GM18526 (cell line): ENCODE results near the gene CDKN2B-AS1.

Source experiments
- POLR2A ChIP-seq: IDR thresholded peaks from 3 replicates; pipeline ENCODE4 v1.6.1; 2011; ENCODE audit not compliant: insufficient read length; ENCODE audit errors: extremely low read depth

CDKN2B-AS1 gene

DNA sequence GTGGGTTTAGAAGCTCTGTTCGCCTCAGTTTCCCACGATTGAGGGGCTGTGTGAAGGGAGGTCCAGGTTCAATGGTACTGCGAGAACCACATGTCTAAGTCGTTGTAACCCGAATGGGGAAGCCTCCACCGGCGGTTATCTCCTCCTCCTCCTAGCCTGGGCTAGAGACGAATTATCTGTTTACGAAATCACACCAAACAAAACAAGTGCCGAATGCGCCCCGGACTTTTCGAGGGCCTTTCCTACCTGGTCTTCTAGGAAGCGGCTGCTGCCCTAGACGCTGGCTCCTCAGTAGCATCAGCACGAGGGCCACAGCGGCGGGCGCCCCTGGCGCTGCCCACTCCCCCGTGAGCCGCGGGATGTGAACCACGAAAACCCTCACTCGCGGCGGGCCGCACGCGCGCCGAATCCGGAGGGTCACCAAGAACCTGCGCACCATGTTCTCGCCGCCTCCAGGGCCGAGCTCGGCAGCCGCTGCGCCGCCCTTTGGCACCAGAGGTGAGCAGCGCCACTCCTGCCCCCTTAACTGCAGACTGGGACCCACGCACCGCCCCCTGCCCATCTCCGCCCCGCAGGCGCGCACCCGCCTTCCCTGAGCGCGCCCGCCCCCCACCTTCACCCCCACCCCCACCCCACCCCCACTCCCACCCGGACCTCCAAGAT is 567 bp upstream of the CDKN2B-AS1 start, which contains the start of gene CDKN2A:
Gene CDKN2A, minus strand, starts transcription at position 500 of the 663 bp plus-strand sequence.
- TF ChIP-seq POLR2A = peak; percentile 68

DNA sequence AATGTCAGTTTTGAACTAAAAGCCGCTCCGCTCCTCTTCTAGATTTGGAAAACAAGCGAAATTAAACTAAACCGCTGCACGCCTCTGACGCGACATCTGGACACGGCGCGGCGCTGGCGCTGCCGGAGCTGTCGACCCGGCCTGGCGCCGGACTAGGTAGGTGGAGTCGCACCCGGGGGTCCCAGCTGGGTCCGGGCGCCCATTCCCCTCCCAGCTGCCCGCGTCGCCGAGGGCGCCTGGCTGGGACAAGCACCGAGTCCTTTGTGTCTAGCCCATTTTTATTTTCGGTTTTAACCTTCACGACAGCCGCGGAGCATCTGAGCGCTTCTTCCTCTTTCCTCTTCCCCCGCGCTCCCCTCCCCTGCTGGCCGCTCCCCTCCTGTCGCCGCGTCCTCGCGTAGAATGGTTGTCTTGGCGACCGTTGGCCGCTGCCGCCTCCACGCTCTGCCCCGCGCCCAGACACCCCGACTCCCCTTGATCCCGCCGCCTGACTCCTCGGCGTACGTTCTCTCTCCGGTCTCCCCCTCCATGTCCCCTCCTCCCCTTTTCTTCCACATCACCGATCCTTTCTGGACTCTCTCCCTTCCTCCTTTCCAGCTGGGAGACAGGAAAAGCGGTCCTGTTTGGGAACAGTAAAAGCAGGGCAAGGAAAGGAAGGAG is 545 bp downstream of the CDKN2B-AS1 start:
- TF ChIP-seq POLR2A = peak; percentile 73

DNA sequence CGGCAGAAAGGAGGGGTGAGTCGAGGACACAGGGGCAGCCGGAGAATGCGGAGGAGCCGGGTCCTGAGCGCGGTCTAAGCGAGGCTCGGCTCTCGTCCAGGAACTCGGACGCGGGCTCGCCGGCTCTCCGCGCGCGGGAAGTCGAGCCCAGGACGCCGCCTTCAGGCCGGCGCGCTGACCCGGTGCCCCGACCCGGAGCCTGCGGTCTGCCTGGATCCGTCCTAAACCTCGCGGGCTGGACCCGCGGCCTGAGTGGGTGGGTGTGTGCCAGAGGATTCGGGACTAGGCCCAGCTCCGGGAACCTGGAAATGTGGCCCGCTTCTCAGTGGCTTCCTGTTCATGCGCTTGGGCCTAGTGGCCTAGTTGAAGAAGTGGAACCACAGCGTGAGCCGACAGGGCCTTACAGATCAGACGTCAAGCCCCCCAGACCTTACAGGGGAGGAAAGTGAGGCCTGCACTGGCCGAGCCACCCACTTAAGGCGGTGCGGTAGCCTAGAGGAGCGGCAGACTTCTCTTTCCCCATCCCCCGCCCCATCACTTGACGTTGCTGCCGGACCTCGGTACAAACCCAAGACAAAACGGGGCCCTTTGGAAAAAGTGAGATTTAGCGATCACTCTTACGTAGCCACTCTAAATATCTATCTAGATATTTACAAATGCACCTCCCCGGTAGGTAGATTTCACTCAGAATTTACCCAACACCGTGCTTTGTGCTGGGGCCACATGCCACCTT is 1.2 kb downstream of the CDKN2B-AS1 start:
- no peak for TF ChIP-seq POLR2A

DNA sequence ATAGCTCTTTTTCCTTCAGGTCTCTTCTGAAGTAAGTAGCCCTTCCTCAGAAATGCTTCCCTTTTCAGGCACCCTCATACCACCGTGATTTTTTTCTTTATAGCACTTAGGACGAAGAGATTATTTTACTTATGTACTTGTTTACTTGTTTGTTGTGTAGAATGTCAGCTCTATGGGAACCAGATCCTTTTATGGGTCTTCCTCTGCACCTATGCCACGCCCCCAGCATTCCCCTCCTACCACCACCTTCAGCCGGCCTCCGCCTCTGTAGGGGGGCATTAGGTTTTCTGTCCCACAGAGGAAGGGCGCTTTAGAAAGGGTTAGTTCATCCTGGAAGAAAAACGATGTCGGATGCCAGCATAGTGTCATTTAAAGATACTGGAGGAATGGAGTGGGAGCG is 1.8 kb downstream of the CDKN2B-AS1 start:
- TF ChIP-seq POLR2A = no peak

DNA sequence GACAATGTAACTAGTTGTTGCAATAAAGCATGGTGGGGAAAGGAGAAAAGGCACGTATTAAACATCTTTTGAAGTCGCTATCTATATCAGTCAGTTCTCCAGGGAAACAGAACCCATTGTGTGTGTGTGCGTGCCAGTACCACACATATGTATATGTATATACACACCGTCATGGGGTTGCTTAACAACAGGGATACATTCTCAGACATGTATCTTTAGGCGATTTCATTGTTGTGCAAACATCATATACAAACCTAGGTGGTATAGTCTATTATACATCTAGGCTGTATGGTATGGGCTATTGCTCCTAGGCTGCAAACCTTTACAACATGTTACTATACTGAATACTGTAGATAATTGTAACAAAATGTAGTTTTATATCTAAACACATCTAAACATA is 2.3 kb downstream of the CDKN2B-AS1 start:
- TF ChIP-seq POLR2A = no peak

DNA sequence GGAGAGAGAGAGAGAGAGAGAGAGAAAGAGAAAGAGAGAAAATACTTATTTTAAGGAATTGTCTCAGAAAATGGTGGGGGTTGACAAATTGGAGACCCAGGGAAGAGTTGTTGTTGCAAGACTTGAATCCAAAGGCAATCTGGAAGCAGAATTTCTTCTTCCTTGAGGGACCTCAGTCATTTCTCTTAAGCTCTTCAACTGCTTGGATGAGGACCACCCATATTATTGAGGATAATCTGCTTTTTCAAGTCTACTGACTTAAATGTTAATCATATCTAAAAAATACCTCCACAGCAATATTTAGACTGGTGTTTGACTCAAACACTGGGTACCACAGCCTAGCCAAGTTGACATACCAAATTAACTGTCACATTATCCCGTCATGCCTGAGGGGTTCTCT is 2.9 kb downstream of the CDKN2B-AS1 start:
- no peak for TF ChIP-seq POLR2A

DNA sequence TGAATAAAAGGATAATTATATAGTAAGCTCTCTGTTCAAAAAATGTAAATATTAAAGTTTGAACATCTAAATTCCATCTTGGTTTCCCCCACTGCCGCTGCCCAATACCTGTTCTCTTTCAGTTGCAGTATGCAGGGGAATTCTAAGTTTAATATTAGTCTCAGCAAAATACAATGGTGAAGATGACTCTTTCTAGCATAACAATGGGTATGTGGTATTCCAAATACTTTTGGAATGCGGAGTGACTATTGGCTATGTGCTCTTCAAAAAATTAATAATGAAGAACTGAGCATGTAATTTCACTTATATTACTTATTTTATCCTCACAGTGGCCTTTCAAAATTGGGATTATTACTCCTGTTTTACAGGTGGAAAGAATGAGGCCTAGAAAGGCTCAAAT is 3.4 kb downstream of the CDKN2B-AS1 start:
- TF ChIP-seq POLR2A = no peak

DNA sequence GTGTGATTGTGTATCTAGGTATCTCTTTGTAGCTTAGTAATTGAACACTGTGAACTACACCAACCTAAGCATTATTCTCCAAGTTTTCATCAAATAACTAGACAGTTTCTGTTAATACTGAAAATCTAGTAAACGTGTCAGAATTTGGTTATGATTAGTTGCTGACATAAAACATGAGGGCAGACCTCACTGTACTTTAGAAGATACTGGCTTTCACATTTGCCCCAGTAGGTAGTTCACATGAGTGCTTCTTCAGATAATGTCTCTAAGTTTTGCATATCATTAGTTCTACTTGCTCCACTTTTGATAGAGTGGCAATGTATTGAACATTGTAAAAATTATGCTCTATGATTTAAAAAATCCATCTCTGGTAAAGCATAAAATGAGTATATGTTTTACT is 7.4 kb downstream of the CDKN2B-AS1 start:
- TF ChIP-seq POLR2A = no peak

DNA sequence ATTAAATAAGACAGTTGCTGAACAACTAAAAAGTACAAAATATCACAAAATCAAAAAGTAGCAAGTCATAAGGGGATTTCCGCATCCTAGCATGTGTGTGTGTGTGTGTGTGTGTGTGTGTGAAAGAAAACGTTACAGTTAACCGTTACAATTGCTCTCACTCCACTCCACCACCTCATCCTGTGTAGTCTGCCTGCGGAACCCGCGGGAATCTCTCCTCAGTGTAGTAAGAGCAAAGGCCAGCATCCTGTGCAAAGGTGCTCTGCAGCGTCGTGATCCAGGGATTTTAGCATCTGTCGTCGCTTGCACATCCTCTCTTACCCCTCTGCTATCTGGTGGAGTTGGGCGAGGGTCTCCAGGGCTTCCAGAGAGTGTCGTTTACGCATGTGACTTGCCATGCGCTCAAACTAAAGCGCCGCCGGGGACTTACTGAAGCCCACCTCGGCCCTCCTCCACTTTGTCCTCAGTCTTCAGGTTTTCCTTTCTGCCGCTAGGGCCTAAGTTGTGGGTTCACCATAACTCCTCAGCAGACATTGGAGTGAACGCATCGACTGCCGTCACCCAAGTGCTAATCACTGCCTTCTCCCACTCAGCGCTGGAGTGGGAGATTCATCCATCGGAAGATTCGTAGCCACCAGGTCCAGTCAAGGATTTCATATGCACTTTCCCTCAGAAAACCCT is 10.6 kb downstream of the CDKN2B-AS1 start:
- no peak for TF ChIP-seq POLR2A

DNA sequence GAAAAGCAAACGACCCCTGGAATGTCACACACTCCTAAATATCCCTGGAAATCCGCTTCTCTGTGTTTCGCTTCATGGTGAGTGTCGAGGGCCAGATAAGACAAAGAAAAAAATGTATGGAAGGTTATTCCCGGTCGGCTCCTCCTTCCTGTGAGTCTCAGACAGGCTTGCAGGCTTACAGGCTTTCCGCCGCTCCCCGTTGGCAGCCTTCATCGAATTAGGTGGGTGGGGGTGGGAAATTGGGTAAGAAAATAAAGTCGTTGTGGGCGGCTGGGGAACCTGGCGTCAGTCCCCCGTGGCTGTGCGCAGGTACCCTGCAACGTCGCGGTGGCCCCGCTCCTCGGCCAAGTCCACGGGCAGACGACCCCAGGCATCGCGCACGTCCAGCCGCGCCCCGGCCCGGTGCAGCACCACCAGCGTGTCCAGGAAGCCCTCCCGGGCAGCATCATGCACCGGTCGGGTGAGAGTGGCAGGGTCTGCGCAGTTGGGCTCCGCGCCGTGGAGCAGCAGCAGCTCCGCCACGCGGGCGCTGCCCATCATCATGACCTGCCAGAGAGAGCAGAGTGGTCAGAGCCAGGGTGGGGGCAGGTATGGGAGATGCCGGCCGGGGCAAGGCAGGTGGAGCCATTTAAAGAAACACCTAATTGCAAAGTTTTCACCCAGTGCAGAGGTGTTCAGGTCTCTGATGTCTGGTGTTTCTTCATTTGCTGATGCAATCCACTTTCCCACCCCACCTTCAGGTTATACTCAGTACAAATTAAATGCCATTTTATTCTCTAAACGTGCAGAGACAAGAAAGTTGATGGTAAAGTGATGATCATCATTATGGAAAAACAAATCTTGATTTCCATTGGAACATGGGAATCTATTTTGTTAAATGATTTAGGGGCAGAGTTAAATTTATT is 11.4 kb downstream of the CDKN2B-AS1 start:
- TF ChIP-seq POLR2A = no peak

DNA sequence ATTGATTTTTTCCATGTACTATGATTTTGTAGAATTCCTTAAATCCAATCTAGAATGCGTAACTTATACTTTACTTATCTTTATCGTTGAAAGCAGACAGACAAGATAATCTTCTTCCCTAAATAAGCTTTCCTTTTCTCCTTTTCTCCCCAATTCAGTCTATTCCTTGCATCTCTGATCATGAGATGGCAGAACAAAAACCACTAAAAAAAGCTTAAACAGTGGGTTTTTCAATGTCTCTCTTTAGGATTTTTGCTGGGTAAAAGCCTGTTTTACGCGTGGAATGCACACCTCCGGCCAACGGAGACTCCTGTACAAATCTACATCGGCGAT is 13.8 kb downstream of the CDKN2B-AS1 start:
- TF ChIP-seq POLR2A = no peak

DNA sequence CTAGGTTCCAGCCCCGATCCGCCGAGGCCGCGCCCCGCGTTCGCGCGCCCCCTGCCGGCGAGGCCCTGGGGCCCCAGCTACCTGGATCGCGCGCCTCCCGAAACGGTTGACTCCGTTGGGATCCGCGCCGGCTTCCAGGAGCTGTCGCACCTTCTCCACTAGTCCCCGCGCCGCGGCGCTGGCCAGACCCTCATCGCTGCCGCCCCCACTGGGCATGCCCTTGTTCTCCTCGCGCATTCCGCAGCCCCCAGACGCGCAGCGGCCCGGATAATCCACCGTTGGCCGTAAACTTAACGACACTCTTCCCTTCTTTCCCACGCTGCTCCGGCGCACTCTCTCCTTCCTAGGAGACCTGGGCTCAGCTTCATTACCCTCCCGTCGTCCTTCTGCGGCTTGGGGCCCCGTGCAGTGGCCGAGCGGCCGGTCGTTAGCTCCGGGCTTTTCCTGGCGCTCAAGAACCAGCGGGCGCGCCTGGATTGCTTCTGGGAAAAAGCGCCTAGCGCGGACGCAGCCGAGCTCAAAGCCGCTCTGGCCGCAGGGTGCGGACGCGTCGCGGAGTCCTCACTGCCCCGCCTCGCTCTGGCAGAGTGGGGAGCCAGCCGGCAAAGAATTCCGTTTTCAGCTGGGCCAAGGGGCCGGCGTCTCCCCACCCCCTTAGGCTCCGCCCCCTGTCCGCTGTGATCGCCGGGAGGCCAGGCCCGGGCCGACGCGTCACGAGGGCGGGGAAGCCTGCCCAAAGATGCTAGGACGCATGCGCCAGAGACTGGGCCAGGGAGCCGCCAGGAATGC is 14.3 kb downstream of the CDKN2B-AS1 start, which contains the start of gene CDKN2B:
Gene CDKN2B, minus strand, starts transcription at position 589 of the 789 bp plus-strand sequence. Its CDS starts 352 bp downstream, at position 237.
- TF ChIP-seq POLR2A = peak; percentile 45

DNA sequence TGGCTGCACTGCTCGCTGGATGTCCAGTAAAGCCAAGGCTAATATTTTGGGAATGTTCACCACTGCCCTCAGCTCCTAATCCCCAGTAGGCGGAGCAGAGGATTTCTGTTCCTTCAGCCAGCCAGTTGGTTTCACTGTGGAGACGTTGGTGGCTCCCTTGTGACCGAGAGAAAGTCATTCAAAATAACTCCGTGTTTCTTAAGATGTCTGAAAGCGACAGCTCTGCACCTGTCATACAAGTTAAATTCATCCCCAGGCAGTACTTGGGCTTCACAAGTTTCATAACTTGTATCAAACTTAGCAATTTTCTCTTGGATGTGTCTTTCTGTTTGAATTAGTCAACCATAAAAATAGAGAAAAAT is 14.9 kb downstream of the CDKN2B-AS1 start:
- no peak for TF ChIP-seq POLR2A
